Breast epithelium (tissue), 3 donors: ENCODE measurements around the gene FBXO47.

Experiments used
- POLR2A ChIP-seq: fragments of 450-650 bp; IDR thresholded peaks from one replicate; pipeline ENCODE4 v1.6.1; 2016; ENCODE audit warnings: antibody characterized with exemption, mild to moderate bottlenecking, moderate library complexity
- TF ChIP-seq, protein P1 (sequence below), 3 donors: fragments of 450-650 bp; IDR thresholded peaks; one replicate each; pipeline ENCODE4 v1.5.1; 2016 to 2017; ENCODE audit warnings: antibody characterized with exemption in 3 of 3, mild to moderate bottlenecking in 3 of 3, moderate library complexity in 3 of 3

- TF ChIP-seq, protein P1, sequence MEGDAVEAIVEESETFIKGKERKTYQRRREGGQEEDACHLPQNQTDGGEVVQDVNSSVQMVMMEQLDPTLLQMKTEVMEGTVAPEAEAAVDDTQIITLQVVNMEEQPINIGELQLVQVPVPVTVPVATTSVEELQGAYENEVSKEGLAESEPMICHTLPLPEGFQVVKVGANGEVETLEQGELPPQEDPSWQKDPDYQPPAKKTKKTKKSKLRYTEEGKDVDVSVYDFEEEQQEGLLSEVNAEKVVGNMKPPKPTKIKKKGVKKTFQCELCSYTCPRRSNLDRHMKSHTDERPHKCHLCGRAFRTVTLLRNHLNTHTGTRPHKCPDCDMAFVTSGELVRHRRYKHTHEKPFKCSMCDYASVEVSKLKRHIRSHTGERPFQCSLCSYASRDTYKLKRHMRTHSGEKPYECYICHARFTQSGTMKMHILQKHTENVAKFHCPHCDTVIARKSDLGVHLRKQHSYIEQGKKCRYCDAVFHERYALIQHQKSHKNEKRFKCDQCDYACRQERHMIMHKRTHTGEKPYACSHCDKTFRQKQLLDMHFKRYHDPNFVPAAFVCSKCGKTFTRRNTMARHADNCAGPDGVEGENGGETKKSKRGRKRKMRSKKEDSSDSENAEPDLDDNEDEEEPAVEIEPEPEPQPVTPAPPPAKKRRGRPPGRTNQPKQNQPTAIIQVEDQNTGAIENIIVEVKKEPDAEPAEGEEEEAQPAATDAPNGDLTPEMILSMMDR (IDR thresholded peaks at IDR 0.05), result no peak
- TF ChIP-seq POLR2A, result no peak
Measured at GRCh38 chr17:38996660-38997337, 29.6 kb upstream of the FBXO47 start.
